C4-2B (cell line): ENCODE measurements around the gene SH2D7.

Experiments
- ZFX ChIP-seq: fragments of 450-650 bp; IDR thresholded peaks from 2 replicates; pipeline ENCODE4 v1.6.1; 2017
- TF ChIP-seq, protein P1 (sequence below): fragments of 450-650 bp; conservative IDR thresholded peaks from 2 replicates; pipeline ENCODE4 v1.5.1; 2017; ENCODE audit warnings: mild to moderate bottlenecking

DNA sequence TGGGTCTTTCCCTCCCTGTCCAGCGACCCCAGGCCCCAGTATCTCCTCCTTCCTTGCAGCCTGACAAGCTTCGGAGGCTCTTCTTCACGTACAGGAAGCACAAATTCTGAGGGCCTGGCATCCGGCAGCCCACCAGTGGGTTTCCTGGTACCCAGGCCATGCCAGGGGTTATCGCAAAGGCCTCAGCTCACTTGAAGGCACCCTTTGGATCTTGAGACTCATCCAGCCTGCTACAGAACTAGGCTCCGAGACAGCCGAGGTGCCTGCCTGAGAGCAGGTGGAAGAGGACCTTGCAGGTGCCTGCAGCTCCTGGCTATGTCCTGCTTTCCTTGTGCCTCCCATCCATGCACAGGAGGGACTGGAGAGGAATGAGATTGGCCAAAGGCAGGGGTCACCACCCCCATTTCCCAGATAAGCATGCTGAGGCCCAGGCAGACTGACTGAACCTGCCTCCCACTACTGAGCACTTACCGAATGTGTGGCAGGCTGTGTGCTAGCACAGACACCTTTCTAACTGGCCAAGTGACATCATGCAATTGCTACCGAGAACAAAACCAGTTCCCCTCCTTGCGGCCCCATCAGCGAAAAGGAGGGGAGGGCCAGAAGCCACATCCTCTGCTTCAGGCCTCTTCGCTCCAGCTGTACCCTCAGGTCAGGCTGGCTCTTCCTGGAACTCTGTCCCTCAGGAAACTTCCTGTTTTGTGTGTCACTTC is 11.2 kb downstream of the SH2D7 start:
- TF ChIP-seq, protein P1, sequence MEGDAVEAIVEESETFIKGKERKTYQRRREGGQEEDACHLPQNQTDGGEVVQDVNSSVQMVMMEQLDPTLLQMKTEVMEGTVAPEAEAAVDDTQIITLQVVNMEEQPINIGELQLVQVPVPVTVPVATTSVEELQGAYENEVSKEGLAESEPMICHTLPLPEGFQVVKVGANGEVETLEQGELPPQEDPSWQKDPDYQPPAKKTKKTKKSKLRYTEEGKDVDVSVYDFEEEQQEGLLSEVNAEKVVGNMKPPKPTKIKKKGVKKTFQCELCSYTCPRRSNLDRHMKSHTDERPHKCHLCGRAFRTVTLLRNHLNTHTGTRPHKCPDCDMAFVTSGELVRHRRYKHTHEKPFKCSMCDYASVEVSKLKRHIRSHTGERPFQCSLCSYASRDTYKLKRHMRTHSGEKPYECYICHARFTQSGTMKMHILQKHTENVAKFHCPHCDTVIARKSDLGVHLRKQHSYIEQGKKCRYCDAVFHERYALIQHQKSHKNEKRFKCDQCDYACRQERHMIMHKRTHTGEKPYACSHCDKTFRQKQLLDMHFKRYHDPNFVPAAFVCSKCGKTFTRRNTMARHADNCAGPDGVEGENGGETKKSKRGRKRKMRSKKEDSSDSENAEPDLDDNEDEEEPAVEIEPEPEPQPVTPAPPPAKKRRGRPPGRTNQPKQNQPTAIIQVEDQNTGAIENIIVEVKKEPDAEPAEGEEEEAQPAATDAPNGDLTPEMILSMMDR, result no peak
- TF ChIP-seq ZFX, result no peak
